ENCODE results near the gene NRG2.

NRG2 gene

DNA sequence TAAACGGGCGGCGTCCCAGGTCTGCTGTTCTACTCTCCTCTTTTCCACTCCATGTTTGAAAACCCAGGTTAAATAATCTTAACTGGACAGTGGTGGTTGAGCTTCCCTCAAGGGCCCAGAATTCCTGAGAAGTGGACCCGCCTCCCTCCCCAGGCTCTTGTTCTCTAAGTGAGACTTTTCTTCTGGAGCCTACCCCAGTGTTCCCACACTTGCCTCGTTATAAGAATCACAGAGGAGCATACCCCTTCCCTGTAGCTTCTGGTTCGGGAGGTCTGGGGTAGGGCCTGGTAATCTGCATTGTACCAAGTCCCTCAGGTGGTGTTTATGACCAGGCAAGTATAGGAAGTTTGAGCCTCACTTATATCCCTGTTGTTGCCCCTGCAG is 235.5 kb downstream of the NRG2 start:
- no peak for DNase-seq

DNA sequence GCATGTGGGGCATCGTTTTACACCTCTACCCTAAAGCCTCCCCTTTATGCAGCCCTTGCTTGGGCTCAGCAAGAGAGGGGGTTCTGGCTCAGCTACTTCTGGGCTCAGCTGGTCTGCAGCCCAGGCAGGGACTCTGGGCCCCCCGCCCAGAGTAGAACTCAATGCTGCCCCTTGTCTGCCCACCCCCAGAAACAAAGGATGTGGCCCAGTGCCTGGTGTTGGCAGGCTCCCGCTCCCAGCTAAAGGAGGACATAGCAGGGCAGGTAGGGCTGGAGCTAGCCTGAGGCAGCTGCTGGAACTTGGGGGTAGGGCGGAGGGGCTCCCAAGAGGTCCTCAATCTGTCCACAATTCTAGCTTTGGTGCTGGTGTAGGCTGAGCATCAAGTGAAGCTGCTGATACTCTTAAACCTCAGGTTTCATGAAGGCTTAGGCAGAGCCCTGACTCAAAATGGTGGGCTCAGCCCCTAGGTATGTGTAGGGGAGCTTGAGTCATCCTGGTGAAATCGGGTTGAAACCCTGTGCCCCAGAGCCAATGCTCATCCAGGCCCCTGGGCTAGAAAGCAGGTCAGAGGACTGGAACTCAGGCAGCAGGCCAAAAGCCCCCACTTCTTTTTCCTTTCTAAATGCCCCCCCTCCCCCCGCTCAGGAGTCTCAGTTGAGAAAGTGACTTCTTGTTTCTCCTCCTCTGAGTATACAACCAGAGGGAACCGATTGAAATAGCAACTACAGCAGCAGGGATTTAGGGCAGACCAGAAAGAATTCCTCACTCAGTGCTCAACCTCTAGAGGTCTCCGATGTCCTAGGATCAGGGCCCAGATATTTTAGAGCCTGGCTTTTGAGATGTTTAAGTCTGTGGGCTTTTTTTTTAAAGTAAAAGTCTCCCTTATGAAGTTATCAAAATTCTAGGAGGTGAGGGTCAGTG is 236.1 kb downstream of the NRG2 start:
- no peak for DNase-seq

GRCh38 chr5:139806111-139806510 is 237.0 kb downstream of the NRG2 start:
- DNase-seq = no peak

DNA sequence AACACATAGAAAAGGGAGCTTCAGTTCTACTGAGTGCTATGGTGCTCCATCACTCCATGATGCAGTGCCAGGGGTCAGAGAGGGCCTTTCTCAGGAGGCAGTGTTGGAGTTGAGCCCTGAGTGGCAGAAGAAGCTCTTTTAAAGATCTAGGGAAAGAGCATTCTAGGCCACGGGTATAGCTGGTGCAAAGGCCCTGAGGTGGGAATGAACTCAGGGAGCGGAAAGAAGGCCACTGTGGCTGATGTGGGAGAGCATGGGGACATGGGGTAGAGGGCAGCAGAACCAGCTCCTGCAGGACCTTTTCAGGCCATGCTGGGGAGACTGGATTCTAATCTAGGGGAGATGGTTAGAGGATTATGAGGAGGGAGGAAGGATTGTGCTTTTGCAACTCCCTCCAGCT is 237.6 kb downstream of the NRG2 start:
- DNase-seq = no peak

GRCh38 chr5:139804800-139805397 is 238.2 kb downstream of the NRG2 start:
- DNase-seq = no peak

DNA sequence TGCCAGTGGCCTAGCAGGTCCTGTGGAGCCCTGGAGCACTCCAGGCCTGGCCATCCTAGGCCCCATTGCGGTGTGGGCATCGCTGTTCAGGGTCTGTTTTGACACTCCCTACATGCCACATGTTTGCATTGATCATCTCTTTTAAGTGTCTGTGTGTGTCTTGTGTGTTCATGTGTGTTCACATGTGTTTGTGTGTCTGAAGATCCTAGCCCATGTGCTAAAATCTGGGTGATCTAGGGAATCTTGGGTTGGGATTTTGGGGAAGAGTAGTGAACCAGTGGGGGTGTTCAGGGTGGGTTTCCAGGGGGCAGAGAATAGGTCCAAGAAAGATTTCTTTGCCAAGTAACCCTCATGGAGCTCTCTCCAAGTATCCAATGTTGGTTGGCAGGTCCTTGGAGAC is 239.1 kb downstream of the NRG2 start:
- DNase-seq = no peak

DNA sequence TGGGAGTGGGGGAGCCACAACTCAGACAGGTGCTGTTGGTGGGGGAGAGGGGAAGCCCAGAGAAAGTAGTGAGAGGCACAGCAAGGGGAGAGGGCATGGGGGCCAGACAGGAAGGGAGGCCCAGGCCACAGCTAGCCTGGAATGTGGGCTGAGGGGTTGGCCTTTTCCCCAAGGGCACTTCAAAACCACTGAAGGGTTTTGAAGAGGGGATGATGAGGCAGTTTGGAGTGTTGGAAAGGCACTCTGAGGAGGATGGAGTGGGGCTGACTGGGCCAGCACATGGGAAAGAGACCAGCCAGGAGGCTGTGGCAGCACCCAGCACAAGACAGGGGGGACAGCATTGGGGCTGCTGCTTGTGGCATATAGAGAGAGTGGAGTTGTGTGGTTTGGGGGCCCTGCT is 243.7 kb downstream of the NRG2 start:
- no peak for DNase-seq

- no peak for DNase-seq
Measured at GRCh38 chr5:139798883-139799282, 244.2 kb downstream of the NRG2 start.

GRCh38 chr5:139797856-139798510 is 245.1 kb downstream of the NRG2 start:
- no peak for DNase-seq

- DNase-seq = no peak
Measured at GRCh38 chr5:139797335-139797734, 245.8 kb downstream of the NRG2 start.

Data from COR-L47 (cell line).